ENCODE measurements around the gene SLC29A3. TPM values are rescaled to one million over a fixed set of nuclear protein-coding genes. Genes with fewer than 3 reads are reported as not detected.

SLC29A3 gene
- total and polyA plus RNA-seq, 2 experiments from 2014 or later, result 10.3 to 12.3 TPM

- ATAC-seq (no peak), DNase-seq (ENCODE audit: low spot score) (no peak)
- Histone ChIP-seq H3K79me2 (replicated peaks; ENCODE audit: insufficient read depth) (no peaks in the 10 kb centered on the region), H3K27me3 (ENCODE audit: insufficient read depth) (no peaks in the 10 kb centered on the region), H3K4me1 (ENCODE audit: insufficient read depth) (no peaks in the 10 kb centered on the region), H3K4me2 (no peak overlapping the region), H3F3A (replicated peaks; ENCODE audit: low read depth) (no peaks in the 10 kb centered on the region), H2AFZ (no peak overlapping the region), H4K20me1 (replicated peaks; ENCODE audit: insufficient read depth) (0 out of 2 replicates have a peak, but pooled peaks cover 4% of the 10 kb centered on the region), H3K36me3 (ENCODE audit: insufficient read depth) (no peaks in the 10 kb centered on the region), H3K4me3 (no peak overlapping the region), H3K27ac (ENCODE audit: low read depth) (no peak overlapping the region), H3K9me2 (ENCODE audit: insufficient read depth) (no peaks in the 10 kb centered on the region)
- Mint-ChIP-seq H3K9me3 (no peaks in the 10 kb centered on the region), H3K4me3 (no peak overlapping the region), H3K36me3 (ENCODE audit: low read depth) (no peaks in the 10 kb centered on the region), H3K4me1 (peaks cover 10% of the 10 kb centered on the region), H3K27me3 (ENCODE audit: insufficient read depth, low read depth, poor library complexity) (peaks cover 4% of the 10 kb centered on the region), H3K27ac (no peak overlapping the region)
- no peak for TF ChIP-seq ZNF331 (CRISPR knock-in tag; IDR thresholded peaks at IDR 0.05; ENCODE audit: low read depth)
- TF ChIP-seq POLR2AphosphoS5 (IDR thresholded peaks at IDR 0.05; ENCODE audit: low read depth), result no peak
- no peak for TF ChIP-seq EZH2phosphoT487 (IDR thresholded peaks at IDR 0.05; ENCODE audit: unreplicated experiment)
- no peak for TF ChIP-seq ZNF114 (CRISPR knock-in tag; IDR thresholded peaks at IDR 0.05)
- TF ChIP-seq CREB1 (CRISPR knock-in tag; IDR thresholded peaks at IDR 0.05; ENCODE audit: low read depth), result no peak
- TF ChIP-seq JUNB (IDR thresholded peaks at IDR 0.05; ENCODE audit: unreplicated experiment), result no peak
- no peak for TF ChIP-seq REST (IDR thresholded peaks at IDR 0.05; ENCODE audit: unreplicated experiment)
- no peak for TF ChIP-seq EZH2 (IDR thresholded peaks at IDR 0.05; ENCODE audit: low read depth, unreplicated experiment)
- TF ChIP-seq, protein P1, sequence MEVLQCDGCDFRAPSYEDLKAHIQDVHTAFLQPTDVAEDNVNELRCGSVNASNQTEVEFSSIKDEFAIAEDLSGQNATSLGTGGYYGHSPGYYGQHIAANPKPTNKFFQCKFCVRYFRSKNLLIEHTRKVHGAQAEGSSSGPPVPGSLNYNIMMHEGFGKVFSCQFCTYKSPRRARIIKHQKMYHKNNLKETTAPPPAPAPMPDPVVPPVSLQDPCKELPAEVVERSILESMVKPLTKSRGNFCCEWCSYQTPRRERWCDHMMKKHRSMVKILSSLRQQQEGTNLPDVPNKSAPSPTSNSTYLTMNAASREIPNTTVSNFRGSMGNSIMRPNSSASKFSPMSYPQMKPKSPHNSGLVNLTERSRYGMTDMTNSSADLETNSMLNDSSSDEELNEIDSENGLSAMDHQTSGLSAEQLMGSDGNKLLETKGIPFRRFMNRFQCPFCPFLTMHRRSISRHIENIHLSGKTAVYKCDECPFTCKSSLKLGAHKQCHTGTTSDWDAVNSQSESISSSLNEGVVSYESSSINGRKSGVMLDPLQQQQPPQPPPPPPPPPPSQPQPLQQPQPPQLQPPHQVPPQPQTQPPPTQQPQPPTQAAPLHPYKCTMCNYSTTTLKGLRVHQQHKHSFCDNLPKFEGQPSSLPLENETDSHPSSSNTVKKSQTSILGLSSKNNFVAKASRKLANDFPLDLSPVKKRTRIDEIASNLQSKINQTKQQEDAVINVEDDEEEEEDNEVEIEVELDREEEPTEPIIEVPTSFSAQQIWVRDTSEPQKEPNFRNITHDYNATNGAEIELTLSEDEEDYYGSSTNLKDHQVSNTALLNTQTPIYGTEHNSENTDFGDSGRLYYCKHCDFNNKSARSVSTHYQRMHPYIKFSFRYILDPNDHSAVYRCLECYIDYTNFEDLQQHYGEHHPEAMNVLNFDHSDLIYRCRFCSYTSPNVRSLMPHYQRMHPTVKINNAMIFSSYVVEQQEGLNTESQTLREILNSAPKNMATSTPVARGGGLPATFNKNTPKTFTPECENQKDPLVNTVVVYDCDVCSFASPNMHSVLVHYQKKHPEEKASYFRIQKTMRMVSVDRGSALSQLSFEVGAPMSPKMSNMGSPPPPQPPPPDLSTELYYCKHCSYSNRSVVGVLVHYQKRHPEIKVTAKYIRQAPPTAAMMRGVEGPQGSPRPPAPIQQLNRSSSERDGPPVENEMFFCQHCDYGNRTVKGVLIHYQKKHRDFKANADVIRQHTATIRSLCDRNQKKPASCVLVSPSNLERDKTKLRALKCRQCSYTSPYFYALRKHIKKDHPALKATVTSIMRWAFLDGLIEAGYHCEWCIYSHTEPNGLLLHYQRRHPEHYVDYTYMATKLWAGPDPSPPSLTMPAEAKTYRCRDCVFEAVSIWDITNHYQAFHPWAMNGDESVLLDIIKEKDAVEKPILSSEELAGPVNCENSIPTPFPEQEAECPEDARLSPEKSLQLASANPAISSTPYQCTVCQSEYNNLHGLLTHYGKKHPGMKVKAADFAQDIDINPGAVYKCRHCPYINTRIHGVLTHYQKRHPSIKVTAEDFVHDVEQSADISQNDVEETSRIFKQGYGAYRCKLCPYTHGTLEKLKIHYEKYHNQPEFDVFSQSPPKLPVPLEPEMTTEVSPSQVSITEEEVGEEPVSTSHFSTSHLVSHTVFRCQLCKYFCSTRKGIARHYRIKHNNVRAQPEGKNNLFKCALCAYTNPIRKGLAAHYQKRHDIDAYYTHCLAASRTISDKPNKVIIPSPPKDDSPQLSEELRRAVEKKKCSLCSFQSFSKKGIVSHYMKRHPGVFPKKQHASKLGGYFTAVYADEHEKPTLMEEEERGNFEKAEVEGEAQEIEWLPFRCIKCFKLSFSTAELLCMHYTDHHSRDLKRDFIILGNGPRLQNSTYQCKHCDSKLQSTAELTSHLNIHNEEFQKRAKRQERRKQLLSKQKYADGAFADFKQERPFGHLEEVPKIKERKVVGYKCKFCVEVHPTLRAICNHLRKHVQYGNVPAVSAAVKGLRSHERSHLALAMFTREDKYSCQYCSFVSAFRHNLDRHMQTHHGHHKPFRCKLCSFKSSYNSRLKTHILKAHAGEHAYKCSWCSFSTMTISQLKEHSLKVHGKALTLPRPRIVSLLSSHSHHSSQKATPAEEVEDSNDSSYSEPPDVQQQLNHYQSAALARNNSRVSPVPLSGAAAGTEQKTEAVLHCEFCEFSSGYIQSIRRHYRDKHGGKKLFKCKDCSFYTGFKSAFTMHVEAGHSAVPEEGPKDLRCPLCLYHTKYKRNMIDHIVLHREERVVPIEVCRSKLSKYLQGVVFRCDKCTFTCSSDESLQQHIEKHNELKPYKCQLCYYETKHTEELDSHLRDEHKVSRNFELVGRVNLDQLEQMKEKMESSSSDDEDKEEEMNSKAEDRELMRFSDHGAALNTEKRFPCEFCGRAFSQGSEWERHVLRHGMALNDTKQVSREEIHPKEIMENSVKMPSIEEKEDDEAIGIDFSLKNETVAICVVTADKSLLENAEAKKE (CRISPR knock-in tag; IDR thresholded peaks at IDR 0.05), result no peak
- TF ChIP-seq, protein P2, sequence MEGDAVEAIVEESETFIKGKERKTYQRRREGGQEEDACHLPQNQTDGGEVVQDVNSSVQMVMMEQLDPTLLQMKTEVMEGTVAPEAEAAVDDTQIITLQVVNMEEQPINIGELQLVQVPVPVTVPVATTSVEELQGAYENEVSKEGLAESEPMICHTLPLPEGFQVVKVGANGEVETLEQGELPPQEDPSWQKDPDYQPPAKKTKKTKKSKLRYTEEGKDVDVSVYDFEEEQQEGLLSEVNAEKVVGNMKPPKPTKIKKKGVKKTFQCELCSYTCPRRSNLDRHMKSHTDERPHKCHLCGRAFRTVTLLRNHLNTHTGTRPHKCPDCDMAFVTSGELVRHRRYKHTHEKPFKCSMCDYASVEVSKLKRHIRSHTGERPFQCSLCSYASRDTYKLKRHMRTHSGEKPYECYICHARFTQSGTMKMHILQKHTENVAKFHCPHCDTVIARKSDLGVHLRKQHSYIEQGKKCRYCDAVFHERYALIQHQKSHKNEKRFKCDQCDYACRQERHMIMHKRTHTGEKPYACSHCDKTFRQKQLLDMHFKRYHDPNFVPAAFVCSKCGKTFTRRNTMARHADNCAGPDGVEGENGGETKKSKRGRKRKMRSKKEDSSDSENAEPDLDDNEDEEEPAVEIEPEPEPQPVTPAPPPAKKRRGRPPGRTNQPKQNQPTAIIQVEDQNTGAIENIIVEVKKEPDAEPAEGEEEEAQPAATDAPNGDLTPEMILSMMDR (conservative IDR thresholded peaks at IDR 0.05; ENCODE audit: low read depth in 2 of 2), result no peak
- TF ChIP-seq STAT1 (IDR thresholded peaks at IDR 0.05; ENCODE audit: unreplicated experiment), result no peak
- no peak for TF ChIP-seq NANOG (IDR thresholded peaks at IDR 0.05; ENCODE audit: borderline replicate concordance)
- TF ChIP-seq, protein P3, sequence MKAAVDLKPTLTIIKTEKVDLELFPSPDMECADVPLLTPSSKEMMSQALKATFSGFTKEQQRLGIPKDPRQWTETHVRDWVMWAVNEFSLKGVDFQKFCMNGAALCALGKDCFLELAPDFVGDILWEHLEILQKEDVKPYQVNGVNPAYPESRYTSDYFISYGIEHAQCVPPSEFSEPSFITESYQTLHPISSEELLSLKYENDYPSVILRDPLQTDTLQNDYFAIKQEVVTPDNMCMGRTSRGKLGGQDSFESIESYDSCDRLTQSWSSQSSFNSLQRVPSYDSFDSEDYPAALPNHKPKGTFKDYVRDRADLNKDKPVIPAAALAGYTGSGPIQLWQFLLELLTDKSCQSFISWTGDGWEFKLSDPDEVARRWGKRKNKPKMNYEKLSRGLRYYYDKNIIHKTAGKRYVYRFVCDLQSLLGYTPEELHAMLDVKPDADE (IDR thresholded peaks at IDR 0.05), result no peak
Measured at GRCh38 chr10:71368176-71368575, 49.1 kb downstream of the SLC29A3 start.

Data from GM23338 (cell line).